Measurements from ENCODE around the gene ELF1. TPM values are rescaled to one million over a fixed set of nuclear protein-coding genes. Genes with fewer than 3 reads are reported as not detected.

The ELF1 gene
- total and polyA plus RNA-seq, 2 of the 8 experiments (the other 6 are each of a cell fraction or from before 2014, with no cell fraction given) = 5.6 to 18.2 TPM

DNA sequence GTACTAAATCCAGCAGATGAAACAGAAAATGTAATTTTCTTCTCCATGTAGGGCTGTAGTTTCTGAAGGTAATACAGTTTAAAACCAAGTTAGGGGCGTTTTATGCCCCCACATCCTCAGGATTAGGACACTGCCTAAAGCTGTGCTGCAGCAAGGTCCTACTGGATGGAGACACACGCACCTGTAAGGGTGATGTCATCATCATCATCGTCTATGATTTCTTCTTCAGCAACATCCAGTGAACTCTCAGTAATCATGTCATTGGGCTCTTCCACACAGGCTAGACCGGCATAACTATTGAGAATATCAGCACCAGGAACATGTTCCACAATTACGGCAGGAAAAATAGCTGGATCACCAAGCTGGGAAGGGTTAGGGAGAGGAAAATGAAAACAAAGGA lies 60.5 kb downstream of the ELF1 start:
- Histone ChIP-seq H3K27me3 (replicated peaks in 1 of 4; ENCODE audit: control insufficient read depth in 3 of 4, extremely low read depth in 1 of 4, insufficient read depth in 3 of 4, low read length in 3 of 4) (no peaks in the 10 kb centered on the region), H4K91ac (replicated peaks; ENCODE audit: insufficient read length, low read length) (no peak overlapping the region), H3K4ac (replicated peaks; ENCODE audit: insufficient read length, low read depth, low read length) (no peak overlapping the region), H3K79me1 (ENCODE audit: low read depth, low read length) (no peaks in the 10 kb centered on the region), H3K4me2 (ENCODE audit: insufficient read depth in 1 of 2, low read depth in 2 of 2, low read length in 2 of 2) (no peak overlapping the region), H3K14ac (ENCODE audit: insufficient read length) (no peak overlapping the region), H3K79me2 (ENCODE audit: control insufficient read depth in 1 of 2, insufficient read depth in 2 of 2, low read length in 2 of 2) (no peaks in the 10 kb centered on the region), H2BK12ac (ENCODE audit: low read depth, low read length) (no peak overlapping the region), H2BK5ac (ENCODE audit: low read depth, low read length) (no peak overlapping the region), H3K18ac (ENCODE audit: extremely low read depth, low read length) (no peak overlapping the region), H3K23me2 (ENCODE audit: low read depth, low read length) (no peaks in the 10 kb centered on the region), H3K36me3 (ENCODE audit: control insufficient read depth in 2 of 4, insufficient read depth in 4 of 4, low read length in 3 of 4) (peaks cover 0 to 2% (median 0%) of the 10 kb centered on the region in 4 experiments; a peak in 2 of 8 replicates), H4K8ac (ENCODE audit: extremely low read depth, insufficient read depth, low read length) (no peak overlapping the region), H3K27ac (ENCODE audit: low read depth, low read length) (no peak overlapping the region), H3K56ac (replicated peaks; ENCODE audit: insufficient read length, low read depth, low read length) (no peak overlapping the region), H2AK5ac (ENCODE audit: low read depth, low read length) (no peak overlapping the region), H3K9me3 (ENCODE audit: insufficient read depth in 2 of 2, low read depth in 1 of 2, low read length in 1 of 2) (peaks cover 0 to 3% of the 10 kb centered on the region in 2 experiments; a peak in 1 of 4 replicates), H4K20me1 (replicated peaks in 1 of 2; ENCODE audit: control insufficient read depth in 1 of 2, insufficient read depth in 2 of 2, low read length in 2 of 2) (no peaks in the 10 kb centered on the region), H3K4me1 (replicated peaks in 1 of 4; ENCODE audit: control insufficient read depth in 3 of 4, insufficient read depth in 4 of 4, low read length in 3 of 4) (no peaks in the 10 kb centered on the region), H3K4me3 (ENCODE audit: extremely low read depth in 1 of 4, insufficient read depth in 2 of 4, low read depth in 3 of 4, low read length in 4 of 4) (no peak overlapping the region), H2BK20ac (ENCODE audit: low read length) (no peak overlapping the region), H3K23ac (ENCODE audit: insufficient read length) (no peak overlapping the region), H2AFZ (ENCODE audit: low read length) (no peak overlapping the region), H3K9ac (replicated peaks in 1 of 4; ENCODE audit: extremely low read depth in 1 of 4, low read depth in 3 of 4, low read length in 3 of 4) (no peak overlapping the region), H4K5ac (ENCODE audit: insufficient read length, low read depth, low read length) (no peak overlapping the region), H2BK15ac (ENCODE audit: low read length) (no peak overlapping the region), H2BK120ac (replicated peaks; ENCODE audit: low read depth, low read length) (no peak overlapping the region)
- DNase-seq (ENCODE audit: low read depth in 1 of 2, low spot score in 2 of 2) (no peak), FAIRE-seq (no peak)
- ChIA-PET POLR2A (ENCODE audit: partially characterized antibody) (interaction anchor here (0.6 kb wide), 1 partner anchor 1832 kb away, joined by 3 read pairs; no protein-coding TSS in a partner anchor), CTCF (ENCODE audit: partially characterized antibody) (interaction anchor here (1.9 kb wide), 1 partner anchor 16 kb away, joined by 4 read pairs; no protein-coding TSS in a partner anchor)
- TF ChIP-seq, protein P1, sequence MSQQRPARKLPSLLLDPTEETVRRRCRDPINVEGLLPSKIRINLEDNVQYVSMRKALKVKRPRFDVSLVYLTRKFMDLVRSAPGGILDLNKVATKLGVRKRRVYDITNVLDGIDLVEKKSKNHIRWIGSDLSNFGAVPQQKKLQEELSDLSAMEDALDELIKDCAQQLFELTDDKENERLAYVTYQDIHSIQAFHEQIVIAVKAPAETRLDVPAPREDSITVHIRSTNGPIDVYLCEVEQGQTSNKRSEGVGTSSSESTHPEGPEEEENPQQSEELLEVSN (IDR thresholded peaks at IDR 0.05) = no peak
- TF ChIP-seq, protein P2, sequence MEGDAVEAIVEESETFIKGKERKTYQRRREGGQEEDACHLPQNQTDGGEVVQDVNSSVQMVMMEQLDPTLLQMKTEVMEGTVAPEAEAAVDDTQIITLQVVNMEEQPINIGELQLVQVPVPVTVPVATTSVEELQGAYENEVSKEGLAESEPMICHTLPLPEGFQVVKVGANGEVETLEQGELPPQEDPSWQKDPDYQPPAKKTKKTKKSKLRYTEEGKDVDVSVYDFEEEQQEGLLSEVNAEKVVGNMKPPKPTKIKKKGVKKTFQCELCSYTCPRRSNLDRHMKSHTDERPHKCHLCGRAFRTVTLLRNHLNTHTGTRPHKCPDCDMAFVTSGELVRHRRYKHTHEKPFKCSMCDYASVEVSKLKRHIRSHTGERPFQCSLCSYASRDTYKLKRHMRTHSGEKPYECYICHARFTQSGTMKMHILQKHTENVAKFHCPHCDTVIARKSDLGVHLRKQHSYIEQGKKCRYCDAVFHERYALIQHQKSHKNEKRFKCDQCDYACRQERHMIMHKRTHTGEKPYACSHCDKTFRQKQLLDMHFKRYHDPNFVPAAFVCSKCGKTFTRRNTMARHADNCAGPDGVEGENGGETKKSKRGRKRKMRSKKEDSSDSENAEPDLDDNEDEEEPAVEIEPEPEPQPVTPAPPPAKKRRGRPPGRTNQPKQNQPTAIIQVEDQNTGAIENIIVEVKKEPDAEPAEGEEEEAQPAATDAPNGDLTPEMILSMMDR (IDR thresholded peaks at IDR 0.05; ENCODE audit: control extremely low read depth in 1 of 3, insufficient read depth in 1 of 3, low read depth in 1 of 3, low read length in 3 of 3) = no peak
- TF ChIP-seq POLR2AphosphoS5 (IDR thresholded peaks at IDR 0.05; ENCODE audit: low read depth, low read length) = no peak
- TF ChIP-seq SP1 (IDR thresholded peaks at IDR 0.05; ENCODE audit: low read depth, low read length) = no peak
- TF ChIP-seq SIRT6 (IDR thresholded peaks at IDR 0.05; ENCODE audit: low read length) = no peak
- TF ChIP-seq YY1 (IDR thresholded peaks at IDR 0.05; ENCODE audit: low read depth, low read length) = no peak
- TF ChIP-seq CBX5 (IDR thresholded peaks at IDR 0.05; ENCODE audit: low read depth, low read length) = no peak
- TF ChIP-seq EP300 (IDR thresholded peaks at IDR 0.05; ENCODE audit: borderline replicate concordance in 1 of 2, low read depth in 2 of 2, low read length in 2 of 2) = no peak
- TF ChIP-seq EZH2 (IDR thresholded peaks at IDR 0.05; ENCODE audit: low read depth, low read length, severe bottlenecking) = no peak
- TF ChIP-seq HDAC6 (IDR thresholded peaks at IDR 0.05; ENCODE audit: low read depth, low read length) = no peak
- WGBS, 2 experiments (ENCODE audit: extremely low coverage in 1 of 2, insufficient coverage in 1 of 2, insufficient read length in 1 of 2, insufficient replicate concordance in 2 of 2, low coverage in 1 of 2, low lambda C conversion rate in 2 of 2, missing lambda C conversion rate in 1 of 2) = 89% methylated on average over 5 of the region's 5 CpGs; no CpG with 5 or more reads in 1 of the 2 experiments
